NCI-H187 treated with DMSO at 0.1 percent for 48 hours (cell line): ENCODE results near the gene ZKSCAN3.
"Not testable (repeated sequence)": the region's sequence is repeated elsewhere in the genome, so short reads cannot be mapped to it uniquely, and the experiment has no call there.

Experiments used
- DNase-seq: peaks from one replicate; lab custom pipeline; 2025; lab: John Stamatoyannopoulos, UW

Gene ZKSCAN3

DNA sequence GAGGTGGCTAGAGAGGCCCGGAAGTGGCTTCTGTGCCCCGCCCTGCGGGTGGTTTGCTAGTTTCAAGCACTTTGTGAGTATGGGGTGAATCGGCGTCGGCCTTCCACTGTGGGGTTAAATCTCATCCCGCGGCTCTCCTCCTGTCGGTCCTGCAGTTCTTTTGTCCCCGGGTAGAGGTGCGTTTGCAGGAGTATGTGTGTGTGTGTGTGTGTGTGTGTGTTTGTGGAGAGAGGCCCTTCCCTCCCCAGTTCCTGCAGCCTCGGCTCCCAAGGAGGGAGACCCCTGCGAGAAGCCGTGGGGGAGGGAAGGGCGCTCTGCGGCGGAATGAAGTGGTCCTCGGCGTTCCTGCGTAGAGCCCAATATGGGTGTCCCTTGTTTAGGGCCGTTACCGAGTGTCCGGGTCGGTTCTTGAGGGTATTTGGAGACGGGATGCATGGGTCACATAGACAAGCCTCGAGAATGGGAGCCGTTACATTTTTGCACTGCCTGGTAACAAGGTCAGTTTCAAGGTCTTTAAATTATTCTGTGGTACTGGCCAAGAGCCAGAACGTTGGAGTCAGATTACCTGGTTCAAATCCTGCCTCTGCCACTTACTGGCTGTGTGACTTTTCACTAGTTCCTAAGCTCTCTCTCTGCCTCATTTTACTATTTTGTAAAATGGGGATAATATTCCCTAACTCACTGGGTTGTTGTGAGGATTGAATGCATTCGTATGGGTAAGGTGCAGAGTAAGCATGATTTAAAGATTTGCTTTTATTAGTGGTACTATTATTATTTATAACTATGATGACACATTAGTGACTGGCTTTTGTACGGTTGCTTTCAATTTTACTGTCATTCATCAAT is at the start of gene ZKSCAN3:
ZKSCAN3 (plus strand) TSS at position 56 of the 846 bp plus-strand sequence. CDS start 9,640 bp downstream, outside the sequence.
- DNase-seq = no peak

DNA sequence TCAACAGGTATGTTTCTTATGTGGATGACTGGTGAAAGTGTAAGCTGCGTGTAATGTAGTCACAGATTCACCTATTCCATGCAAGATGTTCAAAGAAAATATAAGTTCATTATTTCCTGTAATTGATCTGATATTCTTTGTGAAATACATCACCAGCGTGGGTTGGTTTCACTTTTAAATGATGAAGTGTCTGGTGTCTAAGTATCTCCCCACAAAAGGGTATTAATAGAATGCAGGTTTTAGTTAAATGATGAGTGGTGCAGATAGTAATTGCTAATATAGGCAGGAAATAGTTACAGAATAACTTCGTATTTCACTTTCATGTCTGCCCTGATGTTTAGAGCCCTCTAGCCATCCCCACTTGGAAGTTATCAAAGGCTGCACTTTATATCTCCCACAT is 46.2 kb upstream of the ZKSCAN3 start:
- no peak for DNase-seq

DNA sequence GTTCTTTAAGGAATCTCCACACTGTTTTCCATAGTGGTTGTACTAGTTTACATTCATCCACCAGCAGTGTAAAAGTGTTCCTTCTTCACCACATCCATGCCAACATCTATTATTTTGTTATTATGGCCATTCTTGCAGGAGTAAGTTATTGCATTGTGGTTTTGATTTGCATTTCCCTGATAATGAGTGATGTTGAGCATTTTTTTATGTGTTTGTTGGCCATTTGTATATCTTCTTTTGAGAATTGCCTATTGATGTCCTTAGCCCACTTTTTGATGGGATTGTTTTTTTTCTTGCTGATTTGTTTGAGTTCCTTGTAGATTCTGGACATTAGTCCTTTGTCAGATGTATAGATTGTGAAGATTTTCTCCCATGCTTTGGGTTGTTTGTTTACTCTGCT is 43.4 kb upstream of the ZKSCAN3 start:
- DNase-seq = not testable (repeated sequence)

DNA sequence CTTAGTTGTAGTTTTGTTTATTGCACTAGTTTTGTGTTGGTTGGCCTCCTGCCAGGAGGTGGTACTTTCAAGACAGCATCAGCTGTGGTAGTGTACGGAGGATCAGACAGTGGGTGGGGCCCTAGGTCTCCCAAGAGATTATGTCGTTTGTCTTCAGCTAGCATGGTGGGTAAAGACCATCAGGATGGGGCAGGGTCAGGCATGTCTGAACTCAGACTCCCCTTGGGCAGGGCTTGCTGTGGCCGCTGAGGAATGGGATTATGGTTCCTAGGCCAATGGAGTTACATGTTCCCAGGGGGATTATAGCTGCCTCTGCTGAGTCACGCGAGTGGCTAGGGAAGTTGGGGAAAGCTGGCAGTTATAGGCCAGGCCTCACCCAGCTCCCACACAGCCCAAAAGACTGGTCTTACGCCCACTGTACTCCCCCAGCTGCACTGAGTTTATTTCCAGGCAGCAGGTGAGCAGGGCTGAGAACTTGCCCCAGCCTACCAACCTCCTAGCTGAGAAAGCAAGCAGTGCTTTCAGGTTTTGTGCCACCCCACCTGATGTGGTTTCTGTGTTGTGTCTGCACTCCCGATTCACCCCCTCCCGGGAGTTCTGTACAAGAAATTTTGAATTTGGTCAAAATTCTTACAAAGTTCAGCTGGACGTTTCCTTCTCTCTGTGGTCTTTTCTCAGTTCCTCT is 38.5 kb upstream of the ZKSCAN3 start:
- DNase-seq = no peak

DNA sequence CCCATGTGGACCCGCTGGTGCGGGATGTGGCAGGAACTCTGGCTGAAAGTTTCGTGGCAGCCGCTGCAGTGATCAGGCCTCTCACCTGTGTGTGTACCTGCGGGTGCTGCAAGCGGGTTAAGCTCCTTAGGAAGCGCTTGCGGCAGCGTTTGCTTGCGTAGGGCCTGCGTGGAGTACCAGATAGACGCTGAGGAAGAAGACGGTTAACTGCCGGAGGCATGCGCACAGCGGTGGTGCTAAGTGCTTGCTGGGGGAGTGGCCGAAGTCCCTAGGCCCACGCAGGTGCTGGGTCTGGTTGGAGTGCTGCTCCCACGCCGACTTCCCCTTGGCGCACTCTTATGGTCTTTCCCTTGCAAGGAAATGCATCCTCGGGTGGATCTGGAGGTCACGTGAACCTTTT is 36.8 kb upstream of the ZKSCAN3 start:
- DNase-seq = no peak

DNA sequence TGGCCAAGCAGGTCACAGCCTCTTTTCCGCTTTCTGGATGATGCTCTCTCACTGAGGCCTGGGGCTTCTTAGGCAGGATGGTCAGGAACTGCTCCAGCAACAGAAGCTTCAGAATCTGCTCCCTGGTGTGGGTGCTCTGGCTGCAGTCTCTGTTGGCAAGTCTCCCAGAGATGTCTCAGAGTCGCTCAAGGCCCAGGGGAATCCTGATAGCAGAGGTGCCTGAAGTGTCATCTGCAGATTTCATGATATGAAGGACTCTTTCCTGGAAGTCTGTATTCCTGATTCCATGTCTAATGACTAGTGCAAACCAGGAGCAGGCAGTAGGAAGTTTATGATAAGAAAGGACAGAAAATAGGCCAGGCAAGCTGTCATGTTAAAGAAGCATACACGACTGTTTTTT is 34.1 kb upstream of the ZKSCAN3 start:
- DNase-seq = no peak

DNA sequence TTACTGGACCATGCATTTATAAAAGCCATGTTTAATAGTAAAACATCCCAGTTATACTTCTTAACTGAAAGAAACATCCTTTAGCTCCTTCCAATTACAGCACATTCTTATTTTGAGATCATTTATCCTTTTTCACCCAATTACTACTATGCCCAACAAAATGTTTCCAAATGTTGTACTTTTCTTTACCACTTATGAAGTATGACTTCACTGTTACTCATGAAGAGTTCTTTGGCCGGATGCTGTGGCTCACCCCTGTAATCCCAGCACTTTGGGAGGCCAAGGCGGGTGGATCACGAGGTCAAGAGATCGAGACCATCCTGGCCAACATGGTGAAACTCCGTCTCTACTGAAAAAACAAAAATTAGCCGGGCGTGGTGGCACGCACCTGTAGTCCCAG is 31.9 kb upstream of the ZKSCAN3 start:
- not testable (repeated sequence) for DNase-seq

DNA sequence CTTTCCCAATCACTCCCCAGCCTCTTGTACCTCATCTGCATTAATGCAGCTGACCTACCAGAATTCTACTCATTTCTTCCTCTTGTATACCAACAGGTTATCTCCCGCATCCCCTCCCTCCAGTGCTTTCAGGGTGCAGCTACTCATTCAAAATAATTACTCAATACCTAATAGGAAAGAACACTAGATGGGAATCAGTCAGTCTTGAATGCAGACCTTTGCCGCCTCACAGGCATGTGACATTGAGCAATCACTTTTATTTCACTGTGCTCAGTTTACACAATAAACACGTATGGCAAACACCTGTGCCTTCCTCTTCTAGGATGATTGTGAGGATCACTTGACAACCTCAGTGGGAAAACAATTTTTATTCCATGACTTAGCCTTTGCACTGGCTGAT is 27.1 kb upstream of the ZKSCAN3 start:
- DNase-seq = no peak

DNA sequence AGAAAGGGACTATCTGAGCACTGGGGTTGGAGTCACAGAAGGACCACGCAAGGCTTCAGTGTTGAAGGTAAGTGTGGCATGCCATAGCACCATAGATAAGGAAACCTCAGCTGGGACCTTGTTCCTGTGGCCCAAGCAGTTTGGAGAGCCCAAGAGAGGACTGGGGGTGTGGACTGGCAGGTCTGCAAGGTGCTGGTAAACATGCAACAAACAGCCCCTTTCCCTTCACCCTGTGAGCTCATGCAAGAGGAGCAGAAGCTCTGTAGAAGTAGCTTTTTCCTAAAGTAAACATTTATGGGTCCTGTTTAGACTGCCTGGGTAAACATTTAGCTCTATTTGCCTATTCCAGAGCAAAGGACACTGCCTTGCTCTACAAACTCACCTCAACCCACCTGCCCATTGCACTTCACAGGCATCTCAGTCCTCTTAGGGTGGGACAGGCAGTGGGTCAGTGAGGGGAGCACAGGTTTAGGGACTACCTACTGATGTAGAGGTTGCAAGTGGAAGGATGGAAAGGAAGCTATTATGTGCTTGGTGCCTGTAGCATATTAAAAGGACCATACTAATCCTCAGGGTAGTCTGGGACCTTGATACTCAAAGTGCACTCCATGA is 25.8 kb upstream of the ZKSCAN3 start:
- DNase-seq = no peak

DNA sequence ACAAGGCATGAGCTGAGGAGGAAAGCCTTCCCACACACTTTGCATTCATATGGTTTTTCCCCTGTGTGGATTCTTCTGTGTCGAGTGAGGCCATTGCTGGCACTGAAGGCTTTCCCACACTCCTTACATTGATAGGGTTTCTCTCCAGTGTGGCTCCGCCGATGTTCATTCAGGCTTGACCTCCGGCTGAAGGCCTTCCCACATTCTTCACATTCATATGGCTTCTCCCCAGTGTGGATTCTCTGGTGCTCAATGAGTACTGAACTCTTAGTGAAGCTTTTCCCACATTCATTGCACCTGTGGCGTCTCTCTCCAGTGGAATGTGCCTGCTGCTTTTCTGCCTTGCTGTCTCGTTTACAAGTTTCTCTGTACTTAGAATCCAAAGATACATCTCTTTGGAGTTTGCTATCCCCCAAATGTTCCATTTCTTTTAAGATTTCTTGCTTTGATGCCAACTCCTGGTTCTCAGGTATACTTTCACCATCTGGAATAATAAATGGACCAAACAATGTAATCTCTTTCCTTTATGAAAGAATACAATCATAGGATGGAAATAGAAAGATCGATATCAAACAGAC is 23.3 kb upstream of the ZKSCAN3 start:
- no peak for DNase-seq

DNA sequence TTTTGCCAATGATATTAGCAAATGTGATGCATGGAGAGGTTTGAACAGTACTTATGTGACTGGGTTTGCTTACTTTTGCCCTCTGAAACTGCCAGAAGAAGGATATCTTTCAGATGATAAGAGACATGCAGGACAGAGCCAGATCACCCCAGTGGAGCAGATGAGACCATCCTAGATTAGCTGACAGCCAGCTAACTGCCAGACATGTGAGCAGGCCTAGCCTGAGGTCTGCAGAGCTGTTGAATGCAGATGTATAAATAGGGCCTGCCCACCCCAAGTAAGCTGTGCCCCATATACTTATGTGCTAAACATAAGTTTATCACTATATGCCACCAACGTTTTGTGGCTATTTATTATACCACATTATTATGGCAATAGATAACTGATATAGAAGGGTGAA is 19.7 kb upstream of the ZKSCAN3 start:
- no peak for DNase-seq

DNA sequence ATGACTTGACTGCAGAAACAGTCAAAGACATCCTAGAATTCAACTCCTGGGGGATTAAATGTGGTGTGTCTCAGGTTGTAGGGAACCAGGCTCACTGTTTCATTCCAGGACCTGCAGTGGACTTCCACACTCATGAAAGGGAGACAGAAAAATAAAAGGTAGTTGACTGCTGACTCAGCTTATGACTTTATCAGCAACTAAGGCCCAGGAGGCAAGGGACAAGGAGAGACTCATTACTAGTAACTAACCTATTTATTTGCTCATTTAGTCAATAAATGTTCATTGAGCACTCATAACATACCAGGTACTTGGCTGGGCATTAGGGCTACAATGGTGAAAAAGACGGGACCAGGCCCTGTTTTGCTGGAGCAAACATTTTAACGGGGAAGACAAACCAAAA is 16.7 kb upstream of the ZKSCAN3 start:
- DNase-seq = no peak

DNA sequence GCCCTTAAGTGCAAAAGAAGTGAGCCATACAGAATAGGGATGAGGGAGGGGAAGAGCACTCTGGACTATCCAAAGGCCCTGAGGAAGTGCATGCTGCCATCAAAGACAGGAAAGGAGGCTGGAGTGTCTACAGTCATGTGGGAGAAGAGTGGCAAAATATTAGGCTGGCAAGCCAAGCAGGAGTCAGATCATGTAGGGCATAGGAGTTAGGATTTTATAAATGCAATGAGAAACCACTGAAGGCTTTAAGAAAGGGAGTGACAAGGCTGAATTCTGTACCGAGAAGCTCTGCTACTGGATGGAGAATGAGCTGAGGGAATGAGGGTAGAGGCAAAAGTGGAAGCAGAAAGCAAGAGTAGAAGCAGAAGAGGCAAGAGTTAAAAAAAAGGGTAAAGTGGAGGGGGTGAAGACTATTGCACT is 16.1 kb upstream of the ZKSCAN3 start:
- DNase-seq = no peak

DNA sequence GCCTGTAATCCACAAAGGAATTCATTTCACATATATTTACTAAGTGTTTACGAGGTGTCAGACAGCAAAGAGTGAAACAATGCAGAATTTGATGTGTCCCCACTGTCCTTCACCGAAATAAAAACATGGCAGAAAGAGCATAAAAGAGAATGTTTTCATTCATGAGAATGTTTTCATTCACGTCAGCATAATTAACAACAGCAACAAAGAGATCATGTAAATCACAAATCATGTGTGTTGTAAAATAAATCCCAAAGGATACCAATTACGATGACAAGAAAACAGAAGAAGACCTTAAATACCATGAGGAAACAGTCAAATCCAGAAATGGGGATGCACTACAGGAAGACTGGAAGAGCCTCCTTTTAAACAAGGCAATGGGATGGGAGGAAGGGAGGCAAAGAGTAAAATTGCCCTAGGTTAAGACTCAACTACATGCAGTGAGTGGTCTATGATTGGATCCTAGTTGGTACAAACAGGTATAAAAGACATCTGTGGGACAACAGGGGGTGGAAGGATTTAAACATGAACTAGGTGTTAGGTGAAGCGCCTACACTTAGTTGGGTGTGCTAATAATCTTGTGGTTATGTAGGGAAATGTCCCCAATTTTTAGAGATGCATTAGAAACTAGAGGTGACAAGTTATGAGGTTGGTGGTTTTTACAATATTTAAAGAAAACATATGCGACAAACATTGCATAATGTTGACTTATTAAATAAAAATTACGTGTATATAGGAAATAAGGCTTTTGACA is 15.3 kb upstream of the ZKSCAN3 start:
- DNase-seq = no peak

DNA sequence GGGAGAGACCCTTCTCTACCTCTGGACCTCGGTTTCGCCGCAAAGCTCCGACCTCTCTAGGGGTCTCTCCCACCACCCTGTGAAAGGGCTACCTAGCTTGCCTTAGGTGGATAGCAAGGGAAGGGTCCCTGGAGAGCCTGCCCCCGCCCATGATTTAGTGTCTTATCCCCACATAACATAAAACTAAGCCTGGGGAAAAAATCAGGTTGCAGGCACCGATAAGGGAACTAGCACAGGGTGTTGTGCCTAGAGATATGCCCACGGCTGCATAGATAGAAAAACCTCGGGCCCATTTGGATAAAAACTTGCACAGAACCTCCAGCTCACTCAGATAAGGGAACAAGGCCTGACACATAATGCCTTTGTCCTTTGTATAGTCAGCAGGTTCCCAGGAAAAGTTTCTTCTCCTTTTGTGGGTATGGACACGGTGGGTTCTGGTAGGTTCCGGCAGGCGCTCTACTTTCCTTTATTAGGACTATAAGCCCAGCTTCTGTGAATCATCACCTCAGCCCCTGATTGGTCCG is 14.6 kb upstream of the ZKSCAN3 start:
- no peak for DNase-seq

DNA sequence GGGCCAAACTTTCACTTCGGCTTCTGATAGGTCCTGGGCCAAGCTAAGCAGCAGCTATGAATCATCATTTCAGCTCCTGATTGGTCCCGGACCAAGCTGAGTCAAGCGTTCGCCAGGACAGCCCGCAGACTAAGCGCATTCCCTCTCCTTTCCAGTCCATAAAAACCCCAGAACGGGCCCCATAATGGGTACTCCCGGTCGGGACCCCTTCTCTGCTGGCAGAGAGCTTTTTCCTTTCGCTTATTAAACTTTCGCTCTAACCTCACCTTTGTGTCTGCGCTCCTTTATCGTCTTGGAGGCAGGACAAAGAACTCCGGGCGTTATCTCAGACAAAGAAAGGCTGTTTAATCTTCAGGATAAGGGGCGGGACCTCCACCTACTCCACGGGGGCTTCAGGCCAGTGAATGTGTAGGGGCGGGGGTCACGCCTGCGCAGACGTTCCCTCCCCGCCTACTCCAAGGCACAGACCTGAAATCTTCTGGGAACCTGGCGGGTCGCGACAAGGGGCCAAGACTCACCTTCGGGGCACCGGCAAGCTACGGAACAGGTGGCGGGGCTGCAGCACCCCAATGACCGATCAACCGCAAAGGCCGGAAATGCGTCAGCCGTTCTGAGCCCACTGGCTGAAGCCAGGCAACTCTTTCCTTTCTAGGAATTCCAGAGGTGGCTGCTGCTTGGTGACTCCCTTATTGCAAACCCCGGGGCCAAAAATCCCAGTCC is 14.0 kb upstream of the ZKSCAN3 start, which contains the start of gene ZSCAN31:
ZSCAN31 (minus strand) TSS at position 585 of the 720 bp plus-strand sequence. CDS start 6,465 bp downstream, outside the sequence.
- peak; percentile 55 for DNase-seq

DNA sequence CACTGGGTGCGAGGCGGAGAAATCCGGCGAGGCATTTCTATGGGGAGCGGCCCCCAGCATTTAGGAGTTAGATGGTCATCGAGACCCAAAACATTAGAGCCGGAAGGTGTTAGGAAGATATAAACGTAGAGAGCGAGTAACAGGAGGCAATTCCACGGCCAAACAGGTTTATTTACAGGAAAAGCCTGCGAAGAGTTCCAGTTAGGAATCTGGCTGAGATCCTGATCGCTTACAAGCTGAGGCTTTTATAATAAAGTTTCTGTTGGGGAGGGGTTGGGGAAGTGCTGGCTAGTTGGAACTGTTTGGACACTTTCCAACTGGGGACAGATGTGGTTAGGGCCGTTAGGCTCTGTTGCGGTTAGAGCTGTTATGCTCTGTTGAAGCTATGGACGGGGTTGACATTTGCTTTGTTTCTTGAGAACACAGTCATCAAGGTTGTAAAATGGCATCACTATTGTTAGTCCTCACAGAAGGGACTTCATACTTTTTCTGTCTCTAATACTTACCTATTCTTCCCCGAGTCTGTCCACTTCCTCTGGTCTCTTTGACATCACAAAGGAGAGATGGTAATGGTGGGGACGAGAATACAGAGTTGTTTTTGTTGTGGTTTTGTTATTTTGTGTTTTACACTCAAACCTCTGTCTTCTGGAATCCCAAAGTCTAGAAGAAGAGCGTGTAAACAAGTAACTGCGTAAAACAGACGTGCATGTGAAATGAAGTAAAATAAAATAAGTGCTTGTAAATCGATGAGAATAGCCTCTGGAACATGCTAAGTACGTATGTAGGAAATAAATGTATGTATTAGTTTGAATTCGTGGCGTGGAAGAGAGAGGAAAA is 13.2 kb upstream of the ZKSCAN3 start:
- peak; percentile 47 for DNase-seq

DNA sequence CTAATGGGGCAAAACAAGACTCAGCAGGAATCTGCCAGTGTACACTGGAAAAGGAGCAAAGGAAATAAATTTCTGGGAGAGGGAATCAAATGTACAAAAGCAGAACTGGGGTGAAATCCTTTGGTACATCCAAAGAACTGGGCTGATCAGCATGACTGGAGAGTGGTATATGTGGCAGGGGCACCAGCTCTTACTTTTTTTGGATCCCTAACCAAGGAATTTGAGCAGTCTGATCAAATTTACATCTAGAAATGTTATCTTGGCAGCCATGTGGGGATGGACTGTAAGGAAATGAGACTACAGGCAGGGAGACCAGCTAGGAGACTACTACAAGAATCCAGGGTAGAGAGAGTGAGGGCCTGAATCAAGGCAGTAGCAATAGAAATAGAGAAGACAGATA is 12.6 kb upstream of the ZKSCAN3 start:
- DNase-seq = no peak

DNA sequence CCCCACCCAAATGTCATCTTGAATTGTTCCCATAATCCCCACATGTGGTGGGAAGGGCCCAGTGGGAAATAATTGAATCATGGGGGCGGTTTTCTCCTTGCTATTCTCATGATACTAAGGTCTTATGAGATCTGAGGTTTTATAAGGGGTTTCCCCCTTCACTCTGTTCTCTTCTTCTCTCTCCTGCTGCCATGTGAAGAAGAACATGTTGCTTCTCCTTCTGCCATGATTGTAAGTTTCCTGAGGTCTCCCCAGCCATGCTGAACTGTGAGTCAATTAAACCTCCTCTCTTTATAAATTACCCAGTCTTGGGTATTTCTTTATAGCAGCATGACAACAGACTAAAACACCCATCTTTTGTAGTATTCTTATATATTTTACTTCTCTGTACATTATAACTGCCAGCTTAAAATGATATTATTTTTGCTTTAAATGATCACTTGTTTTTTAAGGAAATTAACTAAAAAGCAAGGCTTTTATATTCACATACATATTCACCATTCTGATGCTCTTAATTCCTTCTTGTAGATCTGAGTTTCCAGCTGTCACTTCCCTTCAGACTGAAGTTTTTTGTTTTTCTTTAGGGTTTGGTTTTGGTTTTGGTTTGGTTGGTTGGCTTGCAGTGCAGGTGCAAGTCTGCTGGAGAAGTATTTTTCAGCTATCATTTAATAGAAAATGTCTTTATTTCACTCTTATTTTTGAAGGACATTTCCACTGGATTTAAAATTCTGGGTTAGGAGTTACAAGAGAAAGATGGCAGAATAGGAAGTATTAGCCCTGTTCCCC is 9.2 kb upstream of the ZKSCAN3 start:
- no peak for DNase-seq
